ENCODE data around the gene ENTPD6.

DNA sequence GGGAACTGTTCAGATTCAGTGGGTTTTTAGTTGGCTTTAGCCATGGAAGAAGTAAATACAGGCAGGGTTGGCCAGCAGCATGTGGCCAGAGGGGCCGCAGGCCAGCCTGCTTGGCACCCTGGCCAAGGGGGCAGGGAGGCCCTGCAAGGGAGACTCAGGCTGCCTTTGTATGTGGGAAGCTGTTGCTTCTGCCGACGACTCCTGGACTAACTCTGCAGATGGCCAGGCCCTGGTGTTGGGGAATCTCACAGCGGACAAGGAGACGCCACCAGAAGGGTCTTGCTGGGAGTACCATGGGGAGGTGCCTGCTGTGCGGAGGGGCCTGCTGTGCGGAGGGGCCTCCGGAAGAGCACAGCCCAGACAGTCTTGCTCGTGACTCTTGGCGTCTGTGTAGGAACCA lies 77.5 kb downstream of the ENTPD6 start:
- no peak for TF ChIP-seq POLR2AphosphoS5 (IDR thresholded peaks at IDR 0.05; ENCODE audit: low read depth, low read length)
- no peak for TF ChIP-seq REST (IDR thresholded peaks at IDR 0.05; ENCODE audit: insufficient read depth in 1 of 2, low read depth in 2 of 2, low read length in 2 of 2)
- TF ChIP-seq SIN3A (IDR thresholded peaks at IDR 0.05; ENCODE audit: borderline replicate concordance, insufficient read depth, low read length) = no peak
- no peak for TF ChIP-seq TAF1 (IDR thresholded peaks at IDR 0.05; ENCODE audit: borderline replicate concordance, insufficient read depth, low read length)
